GM12878 (cell line): ENCODE results near the gene TLE3.

Source experiments
- CTCF ChIP-seq, 3 experiments: IDR thresholded peaks in 2 of 3; conservative IDR thresholded peaks in 1 of 3; 2 replicates each; pipeline ENCODE4 v1.5.1; 2011; ENCODE audit warnings: low read depth in 3 of 3, low read length in 3 of 3, mild to moderate bottlenecking in 3 of 3, control low read depth in 2 of 3, moderate library complexity in 2 of 3, inconsistent platforms in 1 of 3, mixed read lengths in 1 of 3; ENCODE audit not compliant: control insufficient read depth in 2 of 3, insufficient read depth in 1 of 3; ENCODE audit errors: extremely low read depth in 1 of 3
- USF1 ChIP-seq: IDR thresholded peaks from 2 replicates; pipeline ENCODE4 v1.6.1; 2011; ENCODE audit warnings: borderline replicate concordance, low read depth, mild to moderate bottlenecking, moderate library complexity, mixed read lengths, low read length; ENCODE audit not compliant: insufficient read depth; ENCODE audit errors: extremely low read length

- no peak for TF ChIP-seq CTCF (IDR thresholded peaks at IDR 0.05 in 2 of 3, conservative IDR thresholded peaks at IDR 0.05 in 1 of 3; ENCODE audit: control insufficient read depth in 2 of 3, extremely low read depth in 1 of 3, insufficient read depth in 1 of 3, low read depth in 3 of 3, low read length in 3 of 3)
- TF ChIP-seq USF1, result no peak
These were observed 54.1 kb downstream of the TLE3 start for GRCh38 chr15:70043590-70043989.
